IPS-18c (cell line): Measurements from ENCODE around the gene ZNF618.

Source experiments
- H3K4me3 ChIP-seq: 2 replicates; pipeline ENCODE4 v1.7.0; 2013; ENCODE audit warnings: low read depth, mild to moderate bottlenecking, low read length, moderate library complexity; ENCODE audit not compliant: insufficient read depth
- H3K9me3 ChIP-seq: one replicate; pipeline ENCODE4 v1.6.1; 2013; ENCODE audit warnings: mild to moderate bottlenecking, low read length, moderate library complexity; ENCODE audit not compliant: control insufficient read depth, insufficient read depth

ZNF618 gene

DNA sequence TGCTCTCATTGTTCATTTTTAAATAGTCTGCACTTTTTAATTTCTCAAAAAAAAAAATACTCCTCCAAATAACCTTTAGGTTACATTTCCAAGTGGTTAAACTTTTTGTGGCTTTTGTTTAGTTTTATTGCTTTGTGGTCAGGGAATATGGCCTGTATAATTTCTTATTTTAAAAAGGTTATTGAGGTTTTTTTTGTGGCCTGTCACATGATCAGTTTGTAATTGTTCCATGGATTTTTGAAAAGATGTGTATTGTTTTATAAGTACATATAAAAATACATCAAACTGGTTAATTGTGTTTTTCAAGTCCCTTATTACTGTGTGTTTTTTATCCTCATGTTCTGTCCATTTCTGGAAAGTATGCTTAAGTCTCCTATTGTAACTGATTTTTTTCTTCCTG, 64.0 kb downstream of the ZNF618 start:
- H3K4me3 ChIP-seq, result no peak overlapping the region
- no peaks in the 10 kb centered on the region for H3K9me3 ChIP-seq

DNA sequence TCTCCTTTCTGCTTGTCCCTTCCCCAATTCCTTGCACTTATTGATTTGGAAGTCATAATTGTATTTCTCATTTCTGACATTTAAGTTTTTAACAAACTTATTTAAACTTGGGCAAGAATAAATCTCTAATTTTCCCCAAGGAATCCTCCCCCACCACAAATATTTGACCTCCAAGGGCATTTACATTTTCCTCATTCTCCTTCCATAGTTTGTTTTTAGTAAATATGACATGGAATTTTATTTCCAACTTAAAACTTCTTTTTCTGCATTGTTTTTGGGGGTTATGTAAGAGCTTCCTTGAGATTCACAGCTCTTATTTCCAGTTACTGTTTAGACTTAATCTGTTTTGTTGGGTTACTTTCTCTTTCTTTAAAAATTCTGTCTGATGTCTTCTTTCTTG, 64.9 kb downstream of the ZNF618 start:
- Histone ChIP-seq H3K4me3 (no peak overlapping the region), H3K9me3 (no peaks in the 10 kb centered on the region)

DNA sequence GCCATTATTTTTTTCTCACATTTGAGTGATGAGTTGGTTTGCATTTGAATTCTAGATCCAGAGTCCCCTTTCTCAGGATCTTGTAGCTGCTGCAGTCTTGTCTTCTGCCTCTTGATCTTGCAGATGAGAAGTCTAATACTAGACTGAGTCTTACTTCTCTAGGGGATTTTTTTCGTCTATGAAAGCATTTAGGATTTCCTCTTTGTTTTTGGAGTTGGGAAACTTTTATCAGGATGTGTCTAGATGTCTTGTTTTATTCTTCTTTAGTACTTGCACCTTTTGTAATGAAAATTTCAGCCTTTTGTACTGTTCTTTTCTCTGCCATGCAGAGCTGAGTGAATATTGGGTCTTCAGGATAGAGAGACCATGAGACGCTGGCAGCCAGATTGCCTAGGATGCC, 65.4 kb downstream of the ZNF618 start:
- no peaks in the 10 kb centered on the region for H3K9me3 ChIP-seq

DNA sequence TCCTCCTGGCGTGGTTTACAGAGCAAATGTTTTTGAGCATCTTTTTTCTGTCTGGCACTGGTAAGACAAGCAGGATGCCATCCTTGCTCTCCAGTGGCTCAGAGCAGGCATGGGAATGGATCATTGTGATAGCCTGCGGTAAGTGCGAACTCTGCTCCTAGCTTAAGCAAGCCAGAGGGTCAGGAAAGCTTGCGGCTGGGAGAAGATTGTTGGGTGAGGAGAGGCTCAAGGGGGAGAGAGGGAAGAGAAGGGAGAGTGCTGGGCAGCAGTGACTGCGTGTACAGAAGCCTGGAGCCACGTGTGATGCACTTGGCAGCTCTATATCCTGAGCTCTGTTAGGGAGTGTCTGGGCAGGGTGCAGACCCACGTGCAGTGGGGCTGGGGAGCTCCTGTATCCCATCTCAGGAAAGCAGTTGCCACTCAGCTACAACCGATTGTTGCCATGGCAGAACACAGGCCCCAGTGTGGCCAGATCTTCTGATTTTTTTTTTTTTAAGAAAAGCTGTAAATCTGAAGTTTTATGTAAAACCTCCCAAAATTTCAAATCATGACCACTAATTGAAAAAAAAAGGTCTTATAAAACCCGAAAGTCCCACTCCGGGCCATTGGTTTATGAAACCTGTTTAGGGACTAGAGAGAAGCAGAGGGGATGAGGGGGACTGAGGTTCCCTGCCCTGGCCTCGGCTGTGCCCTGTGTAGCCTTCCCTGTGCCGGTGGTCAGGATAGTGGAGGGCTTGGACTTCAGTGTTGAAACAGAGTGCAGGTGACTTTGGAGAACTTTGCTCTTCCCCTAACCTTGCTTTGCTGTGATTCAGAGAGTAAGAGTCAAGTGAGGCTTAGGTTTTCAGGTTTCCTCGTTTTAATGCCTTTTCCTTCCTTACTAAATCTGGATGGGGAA, 67.3 kb downstream of the ZNF618 start:
- H3K4me3 ChIP-seq, result no peak overlapping the region; the same call in 1 of the 2 replicates

More for the DNA sequence above, 65.4 kb downstream of the ZNF618 start:
- no peak overlapping the region for H3K4me3 ChIP-seq

DNA sequence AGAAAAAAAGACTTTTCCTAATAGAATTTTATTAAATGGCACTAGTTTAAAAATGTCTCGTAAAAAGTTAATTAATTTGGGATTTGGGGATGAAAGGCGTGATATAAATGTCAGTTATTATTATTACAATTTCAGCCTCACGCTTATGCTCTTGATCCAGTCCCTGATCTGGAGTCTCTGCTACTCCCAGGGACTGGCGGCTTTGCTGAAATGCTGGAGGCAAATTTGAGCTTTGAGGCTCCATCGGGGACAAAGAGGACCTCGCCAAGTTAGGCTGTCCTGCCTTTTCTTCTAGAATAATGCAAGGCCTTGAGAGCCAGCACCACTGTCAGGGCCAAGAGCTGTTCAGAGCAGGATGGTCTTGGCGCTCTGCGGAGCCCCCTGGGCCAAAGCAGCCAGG, 69.7 kb downstream of the ZNF618 start:
- no peak overlapping the region for H3K4me3 ChIP-seq
- H3K9me3 ChIP-seq, result peaks cover 2% of the 10 kb centered on the region

More for the DNA sequence above, 67.3 kb downstream of the ZNF618 start:
- peaks cover 2% of the 10 kb centered on the region for H3K9me3 ChIP-seq

DNA sequence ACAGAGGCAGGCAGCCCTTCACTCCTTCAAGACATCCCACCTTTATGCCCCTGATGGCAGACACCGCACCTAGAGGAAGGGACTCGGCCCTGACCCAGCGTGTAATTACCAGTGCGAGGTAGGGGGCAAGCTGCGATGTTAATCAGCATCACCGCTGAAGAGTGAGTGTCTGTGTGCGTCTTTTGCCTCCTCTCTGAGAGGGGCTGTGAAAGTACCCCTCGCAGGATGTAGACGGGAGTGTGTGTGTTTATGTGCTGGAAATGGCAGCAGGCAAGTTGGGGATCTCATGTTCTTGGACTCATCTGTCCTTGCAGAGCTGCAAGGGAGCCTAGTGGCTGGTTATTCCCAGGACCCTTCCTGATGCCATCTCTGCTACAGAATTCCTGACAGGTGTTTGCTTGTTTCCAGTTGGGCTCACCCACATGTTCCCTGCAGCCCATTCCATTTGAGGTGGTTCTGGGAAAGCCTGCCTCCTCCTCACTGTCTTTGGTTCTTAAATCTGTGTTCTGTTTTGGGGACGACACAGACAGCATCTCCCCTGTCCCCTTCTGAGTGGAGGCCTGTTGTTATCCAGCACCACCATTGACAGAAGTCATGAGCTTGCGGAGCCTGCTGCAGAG, 70.5 kb downstream of the ZNF618 start:
- H3K4me3 ChIP-seq, result no peak overlapping the region
- H3K9me3 ChIP-seq, result peaks cover 2% of the 10 kb centered on the region

DNA sequence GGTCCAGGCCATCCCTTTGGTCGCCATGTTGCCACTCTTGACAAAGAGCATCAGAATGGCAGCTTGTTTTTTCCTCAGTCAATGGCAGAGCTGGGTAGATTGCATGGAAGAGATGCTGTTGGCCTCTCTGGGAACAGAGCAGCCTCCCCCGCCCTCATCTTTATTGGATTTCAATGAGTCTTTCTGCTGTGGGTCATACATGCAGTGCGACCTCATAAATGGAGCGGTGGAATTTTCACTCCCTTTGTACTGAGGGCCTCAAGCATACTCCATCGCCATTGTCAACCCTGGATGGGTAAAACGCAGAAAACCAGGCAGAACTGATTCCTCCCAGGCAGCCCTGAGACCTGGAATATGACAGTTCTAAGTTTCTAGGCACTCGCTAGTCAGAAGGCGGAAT, 71.8 kb downstream of the ZNF618 start:
- H3K9me3 ChIP-seq, result peaks cover 2% of the 10 kb centered on the region
- no peak overlapping the region for H3K4me3 ChIP-seq

DNA sequence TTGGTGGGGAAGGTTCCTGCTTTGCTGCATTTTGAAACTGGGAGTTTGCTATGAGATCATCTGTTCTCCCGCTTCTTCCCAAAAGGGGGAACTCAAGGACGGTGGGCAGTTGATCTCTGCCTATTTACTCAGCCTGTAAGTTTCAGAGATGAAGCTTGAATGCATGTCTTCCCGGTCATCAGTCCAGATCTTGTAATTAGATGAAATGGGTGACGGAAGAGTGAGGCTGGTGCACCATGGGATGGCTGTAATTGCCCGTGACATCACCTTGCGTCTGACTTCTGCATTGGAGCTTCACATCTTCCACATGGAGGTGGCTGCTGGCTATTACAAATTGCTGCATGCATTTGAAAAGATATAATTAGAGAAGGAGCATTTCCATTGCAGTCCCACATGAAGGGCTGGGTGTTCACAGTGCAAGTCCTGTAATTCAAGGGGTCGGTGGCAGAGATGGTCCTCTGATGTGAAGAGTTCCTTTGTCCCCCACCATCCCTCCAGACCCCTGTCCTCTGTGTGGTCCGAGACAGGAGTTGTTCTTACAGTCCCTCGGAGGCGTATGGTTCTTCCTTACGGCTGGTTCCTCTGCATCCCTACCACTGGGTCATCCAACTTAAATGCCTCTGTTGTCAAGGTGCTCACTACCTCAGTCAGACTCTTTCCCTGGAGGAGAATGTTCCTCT, 72.9 kb downstream of the ZNF618 start:
- H3K9me3 ChIP-seq, result peaks cover 2% of the 10 kb centered on the region
- no peak overlapping the region for H3K4me3 ChIP-seq

DNA sequence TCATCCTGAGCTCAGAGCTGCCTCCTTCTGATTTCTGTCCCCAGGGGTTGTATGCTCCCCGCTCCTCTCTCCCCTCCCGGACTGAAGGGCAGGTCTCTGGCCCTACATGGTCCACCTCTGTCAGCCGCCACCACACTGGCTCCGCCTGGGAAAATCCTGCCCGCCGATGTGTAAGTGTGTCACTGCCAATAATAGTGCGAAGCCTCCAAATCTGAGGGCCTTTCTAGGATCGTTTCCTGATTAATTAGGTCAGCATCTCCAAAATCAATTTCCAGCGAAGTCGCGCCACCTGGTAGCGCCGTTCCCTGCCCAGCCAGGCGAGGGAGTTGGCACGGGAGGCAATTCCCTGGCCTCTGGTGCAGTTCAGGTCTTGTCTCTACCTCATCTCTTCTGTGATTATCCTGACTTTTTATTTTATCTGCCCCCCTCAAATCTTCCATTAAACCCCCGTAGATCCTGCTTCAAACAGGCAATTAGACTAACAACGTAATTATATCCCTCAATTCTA, 73.5 kb downstream of the ZNF618 start:
- no peak overlapping the region for H3K4me3 ChIP-seq
- peaks cover 2% of the 10 kb centered on the region for H3K9me3 ChIP-seq

DNA sequence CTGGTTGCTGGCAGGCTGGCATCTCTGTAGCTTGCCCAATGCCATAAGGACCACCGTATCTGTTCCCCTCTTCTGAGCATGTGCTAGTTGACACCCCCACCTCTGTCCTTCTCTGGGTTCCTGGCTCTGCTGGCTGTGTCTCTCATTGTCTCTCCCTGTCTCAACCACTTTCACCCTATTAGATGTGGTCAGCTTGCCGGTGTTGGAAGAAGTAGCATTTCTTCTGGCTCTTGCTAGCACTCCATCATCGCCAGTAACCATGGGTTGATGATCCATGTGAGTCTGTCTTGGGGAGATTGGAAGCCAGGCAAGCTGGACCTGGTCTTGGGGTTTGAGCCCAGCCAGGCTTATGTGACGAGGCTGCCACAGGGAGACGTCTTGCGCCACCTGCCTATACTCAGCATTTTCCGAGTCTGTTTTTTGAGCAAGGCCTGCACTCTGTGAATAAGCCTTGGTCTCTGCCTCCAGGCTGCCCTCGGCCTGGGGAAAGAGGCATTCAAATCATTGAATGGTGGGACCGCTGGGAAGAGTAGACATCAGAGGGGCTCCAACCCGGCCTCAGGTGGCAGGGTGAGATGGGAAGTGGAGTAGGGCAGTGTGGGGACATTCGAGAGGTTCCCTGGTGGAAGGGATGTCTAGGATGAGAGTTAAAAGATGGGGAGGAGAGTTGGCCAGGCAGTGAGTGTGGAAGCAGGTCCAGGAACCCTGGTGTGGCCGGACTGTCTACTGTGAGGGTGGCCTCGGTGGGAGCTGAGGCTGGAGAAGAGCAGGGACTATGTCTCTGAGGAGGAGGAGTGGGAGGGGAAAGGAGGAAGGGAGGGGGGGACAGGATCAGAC, 74.3 kb downstream of the ZNF618 start:
- Histone ChIP-seq H3K9me3 (peaks cover 2% of the 10 kb centered on the region), H3K4me3 (no peak overlapping the region)

DNA sequence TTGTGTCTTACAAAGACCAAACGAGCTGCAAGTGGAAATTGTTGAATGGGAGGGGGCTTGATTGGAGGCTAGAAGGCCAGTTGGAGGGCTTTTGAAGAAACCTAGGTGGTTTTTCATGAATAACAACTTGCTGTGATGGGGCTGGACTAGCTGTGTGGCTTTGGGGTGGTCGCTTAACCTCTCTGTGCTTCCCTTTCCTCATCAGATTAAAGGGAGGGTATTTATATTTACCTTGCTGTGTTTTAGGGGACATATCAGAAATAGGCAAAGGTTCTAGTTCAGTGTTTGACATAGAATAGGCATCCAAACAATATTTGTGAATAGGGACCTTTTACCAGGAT, 74.9 kb downstream of the ZNF618 start:
- peaks cover 2% of the 10 kb centered on the region for H3K9me3 ChIP-seq
- no peak overlapping the region for H3K4me3 ChIP-seq

DNA sequence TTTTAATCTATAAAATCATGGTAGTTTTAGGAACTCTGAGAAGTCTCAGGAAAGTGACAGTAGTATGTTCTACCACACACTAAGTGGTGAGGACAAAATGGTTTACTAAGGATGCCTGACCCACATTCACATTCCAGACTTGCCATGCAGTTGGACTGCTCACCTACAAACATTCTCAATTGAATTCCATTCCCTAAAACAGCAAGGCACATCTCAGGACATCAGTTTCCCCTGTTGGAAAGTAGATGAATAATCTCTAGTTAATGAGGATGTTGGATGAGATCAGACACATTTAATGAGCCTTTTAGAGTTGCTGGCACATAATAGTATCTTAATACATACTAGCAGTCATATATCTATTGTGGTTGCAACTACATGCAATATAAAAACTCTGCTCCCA, 76.6 kb downstream of the ZNF618 start:
- Histone ChIP-seq H3K4me3 (no peak overlapping the region), H3K9me3 (peaks cover 2% of the 10 kb centered on the region)

DNA sequence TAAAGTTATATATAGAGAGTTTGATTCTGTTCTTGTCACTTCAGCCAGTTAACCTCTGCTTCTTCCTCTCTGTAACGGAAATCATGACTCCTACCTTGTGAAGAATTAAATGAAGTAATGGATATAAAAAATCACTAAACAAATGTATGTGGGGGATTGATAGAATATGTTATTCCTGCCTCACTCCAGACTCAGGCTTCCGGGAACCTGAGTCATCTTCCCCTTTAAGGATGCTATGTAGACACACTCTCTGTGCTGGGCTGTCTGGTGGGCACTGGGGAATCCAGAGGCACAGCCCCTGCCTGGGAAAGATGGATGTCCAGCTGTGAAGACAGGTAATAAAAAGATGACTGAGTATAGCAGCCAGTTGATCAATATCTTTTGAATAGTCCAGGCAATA, 77.4 kb downstream of the ZNF618 start:
- no peak overlapping the region for H3K4me3 ChIP-seq
- no peaks in the 10 kb centered on the region for H3K9me3 ChIP-seq

DNA sequence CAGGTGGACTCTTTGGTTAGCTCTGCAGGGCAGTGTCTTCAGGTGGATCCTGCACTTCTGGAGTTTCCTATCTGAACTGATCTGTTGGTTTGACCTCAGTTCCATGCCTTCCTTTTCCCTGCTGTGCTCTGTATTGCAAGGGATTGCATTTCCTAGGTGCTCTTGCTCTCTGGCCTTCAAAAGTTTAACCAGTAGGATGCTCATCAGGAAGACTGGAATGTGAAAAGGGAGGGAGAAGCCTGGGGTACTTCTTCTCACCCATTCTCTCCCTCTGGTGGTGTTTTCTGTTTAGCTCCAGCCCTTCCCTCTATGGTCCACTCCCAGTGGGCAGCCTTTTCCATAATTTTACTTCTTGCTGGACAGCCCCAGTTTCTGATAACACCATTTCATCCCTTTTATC, 78.5 kb downstream of the ZNF618 start:
- no peak overlapping the region for H3K4me3 ChIP-seq

DNA sequence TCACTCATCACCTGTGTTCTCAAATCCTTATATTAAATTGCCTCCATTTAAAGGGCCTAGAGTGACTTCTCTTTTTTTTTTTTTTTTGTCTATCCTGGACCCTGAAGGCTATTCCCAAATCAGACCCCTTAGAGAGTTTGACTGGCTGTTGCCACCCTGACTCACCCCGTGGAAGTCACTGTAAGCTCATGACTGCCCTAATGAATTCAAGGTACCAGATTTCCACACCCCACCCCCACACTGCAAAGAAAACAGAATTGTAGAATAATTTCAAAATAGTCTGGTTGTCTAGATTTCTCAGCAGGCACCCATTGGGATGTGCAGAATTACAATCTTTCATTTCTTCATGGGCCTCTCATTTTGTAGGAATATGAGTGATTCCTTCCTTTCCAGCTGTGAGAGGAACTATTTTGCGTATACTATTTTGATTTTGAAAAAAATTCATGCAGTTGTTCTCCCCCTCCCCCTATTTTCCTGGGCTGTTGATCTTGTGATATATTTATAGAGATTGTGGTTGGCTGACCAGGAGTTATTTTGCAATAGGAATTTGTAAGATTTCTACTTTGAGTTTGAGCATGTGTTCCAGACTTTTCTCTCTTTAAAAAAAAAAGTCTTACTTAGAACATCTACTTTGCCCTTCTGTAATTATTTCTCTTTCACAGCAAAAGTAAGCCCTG, 79.1 kb downstream of the ZNF618 start:
- Histone ChIP-seq H3K4me3 (no peak overlapping the region), H3K9me3 (no peaks in the 10 kb centered on the region)

More for the DNA sequence above, 78.5 kb downstream of the ZNF618 start:
- H3K9me3 ChIP-seq, result no peaks in the 10 kb centered on the region

DNA sequence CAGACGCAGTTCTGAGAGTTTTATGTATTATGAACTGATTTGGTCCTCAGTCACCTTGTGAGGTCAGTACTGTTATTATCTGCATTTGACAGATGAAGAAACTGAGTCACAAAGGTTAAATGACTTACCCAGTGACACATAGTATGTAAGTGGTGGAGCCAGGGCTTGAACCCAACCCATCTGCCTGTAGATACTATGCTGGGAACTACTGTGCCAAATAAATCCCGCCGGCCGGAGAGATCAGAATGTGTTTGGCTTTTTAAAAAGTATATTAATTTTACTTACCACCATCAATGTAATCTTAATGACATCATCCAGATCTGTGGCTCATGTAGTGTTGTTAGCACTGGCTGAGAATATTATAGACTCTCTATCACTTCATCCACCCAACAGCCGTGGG, 80.8 kb downstream of the ZNF618 start:
- no peak overlapping the region for H3K4me3 ChIP-seq
- no peaks in the 10 kb centered on the region for H3K9me3 ChIP-seq

DNA sequence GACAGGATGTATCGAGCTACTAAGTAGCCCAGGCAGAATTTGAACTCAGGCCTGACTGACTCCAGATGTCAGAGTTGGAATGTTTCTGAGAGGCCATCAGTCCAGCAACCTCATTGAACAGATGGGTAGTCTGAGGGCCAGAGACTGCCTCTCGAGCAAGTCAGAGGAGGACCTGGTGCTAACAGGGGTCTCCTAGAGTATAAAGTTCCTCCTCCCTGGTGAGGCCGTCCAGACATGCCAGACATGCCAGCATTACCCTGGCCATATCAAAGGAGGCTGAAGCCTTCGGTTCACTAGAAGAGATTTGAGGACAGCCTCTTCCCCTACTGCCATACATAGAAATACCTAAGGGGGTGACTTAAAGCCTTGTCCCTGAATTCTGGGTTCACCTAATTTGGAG, 81.2 kb downstream of the ZNF618 start:
- Histone ChIP-seq H3K9me3 (no peaks in the 10 kb centered on the region), H3K4me3 (no peak overlapping the region)
